AG04449 (cell line): ENCODE data around the gene RPL35A.
"Not testable (repeated sequence)": the region's sequence is repeated elsewhere in the genome, so short reads cannot be mapped to it uniquely, and the experiment has no call there.

Experiments used
- CTCF ChIA-PET: fragments of 350-600 bp; formaldehyde crosslinking; extraction: SDS; loops from one replicate; lab custom pipeline; 2021; ENCODE audit warnings: antibody characterized with exemption; lab: Yijun Ruan, JAX
- POLR2A ChIA-PET: fragments of 400-600, 350-600 bp; formaldehyde crosslinking; extraction: SDS; loops from one replicate; lab custom pipeline; 2020; ENCODE audit warnings: antibody characterized with exemption, inconsistent platforms; lab: Yijun Ruan, JAX
- DNase-seq: peaks from one replicate; pipeline ENCODE4 v3.0.0-alpha.2; 2010; ENCODE audit warnings: low read depth, low spot score
- H3K4me3 ChIP-seq: 2 replicates; pipeline ENCODE4 v1.5.1; 2011; ENCODE audit warnings: low read depth, mild to moderate bottlenecking, control low read depth, low read length
- CTCF ChIP-seq: IDR thresholded peaks from one replicate; pipeline ENCODE4 v1.5.1; 2011; ENCODE audit warnings: mild to moderate bottlenecking, moderate library complexity, low read length, control low read depth, inconsistent platforms; ENCODE audit not compliant: insufficient read depth; ENCODE audit errors: missing control alignments

RPL35A gene

DNA sequence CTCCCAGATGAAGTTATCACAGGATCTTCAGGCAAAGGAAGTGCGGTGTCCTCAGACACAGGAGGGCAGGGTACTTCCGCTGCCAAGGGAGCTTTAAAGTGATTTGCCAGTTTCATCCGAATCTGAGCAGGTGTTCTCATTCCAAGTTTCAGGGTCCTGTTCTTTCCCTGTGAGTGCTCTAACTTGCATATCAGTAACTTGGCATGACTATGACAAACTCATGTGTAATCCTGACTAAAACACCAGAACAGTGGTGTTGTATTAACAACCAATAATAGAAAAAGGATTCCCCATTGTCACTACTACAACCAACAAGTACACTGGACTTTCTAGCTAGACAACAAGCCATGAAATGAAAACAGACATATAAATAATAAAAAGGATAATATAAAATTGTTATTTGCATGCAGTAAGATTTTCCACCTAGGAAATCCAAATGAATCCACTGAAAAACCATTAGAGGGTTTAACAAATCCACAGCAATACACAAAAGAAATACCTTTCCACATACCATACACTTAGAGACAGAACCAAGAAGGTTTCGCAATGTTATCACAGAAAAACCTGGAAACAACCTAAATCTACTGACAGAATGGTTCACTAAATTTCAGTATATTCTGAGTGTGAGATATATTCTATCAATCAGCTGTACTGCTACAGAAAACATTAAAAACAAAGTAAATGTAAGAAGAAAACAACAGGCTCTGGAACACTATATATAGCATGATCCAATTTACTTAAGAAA lies 40.9 kb upstream of the RPL35A start:
- CTCF ChIA-PET: interaction anchor here (1.6 to 2.5 kb wide), 3 partner anchors 33 to 36 kb away, joined by 4 to 12 read pairs (median 5); no protein-coding TSS in a partner anchor
- H3K4me3 ChIP-seq: no peak overlapping the region
- no peak for DNase-seq
- no peak for TF ChIP-seq CTCF
- POLR2A ChIA-PET: no interaction called here

DNA sequence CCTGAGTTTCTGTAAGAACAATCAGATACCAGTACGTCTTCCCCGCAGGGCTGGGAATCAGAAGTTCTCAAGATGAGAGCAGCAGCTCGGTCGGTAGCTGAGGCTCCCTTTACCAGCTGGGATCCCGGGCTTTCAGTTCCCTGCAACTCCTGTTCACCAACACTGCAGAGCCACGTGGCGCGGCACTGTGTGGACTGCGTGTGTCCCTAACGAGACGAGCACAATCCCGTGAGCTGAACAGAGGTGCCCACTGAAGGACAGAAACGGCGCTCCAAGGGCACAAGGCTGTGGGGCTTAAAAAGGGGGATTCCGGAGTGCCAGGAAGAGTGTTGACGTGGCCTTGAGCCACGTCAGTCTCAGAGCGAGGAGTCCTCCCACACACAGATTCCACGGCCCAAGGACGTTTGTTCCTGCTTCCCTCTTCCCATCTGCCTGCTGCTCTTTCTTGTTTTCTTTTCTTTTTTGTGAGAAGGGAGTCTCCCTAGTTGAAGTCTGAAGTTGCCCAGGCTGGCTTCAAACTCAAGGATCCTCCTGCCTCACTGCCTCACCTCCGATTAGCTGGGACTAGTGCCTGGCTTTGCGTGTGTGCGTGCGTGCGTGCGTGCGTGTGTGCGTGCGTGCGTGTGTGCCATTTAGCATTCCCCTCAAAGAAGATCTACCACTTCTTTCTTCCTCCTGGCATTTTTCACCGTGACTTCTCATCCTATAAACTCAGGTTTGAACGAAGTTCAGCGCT lies 37.1 kb upstream of the RPL35A start:
- ChIA-PET POLR2A (no interaction called here), CTCF (interaction anchor here (0.9 to 2.3 kb wide), 3 partner anchors 10 to 30 kb away, joined by 3 to 13 read pairs (median 3); no protein-coding TSS in a partner anchor)
- H3K4me3 ChIP-seq: no peak overlapping the region
- TF ChIP-seq CTCF: no peak
- DNase-seq: no peak

GRCh38 chr3:197913641-197914380 lies 36.2 kb upstream of the RPL35A start:
- DNase-seq: no peak
- ChIA-PET CTCF (interaction anchor here (1.2 to 2.3 kb wide), 4 partner anchors 24 to 32 kb away, joined by 3 to 13 read pairs (median 6); no protein-coding TSS in a partner anchor), POLR2A (no interaction called here)
- no peak for TF ChIP-seq CTCF
- H3K4me3 ChIP-seq: no peak overlapping the region

DNA sequence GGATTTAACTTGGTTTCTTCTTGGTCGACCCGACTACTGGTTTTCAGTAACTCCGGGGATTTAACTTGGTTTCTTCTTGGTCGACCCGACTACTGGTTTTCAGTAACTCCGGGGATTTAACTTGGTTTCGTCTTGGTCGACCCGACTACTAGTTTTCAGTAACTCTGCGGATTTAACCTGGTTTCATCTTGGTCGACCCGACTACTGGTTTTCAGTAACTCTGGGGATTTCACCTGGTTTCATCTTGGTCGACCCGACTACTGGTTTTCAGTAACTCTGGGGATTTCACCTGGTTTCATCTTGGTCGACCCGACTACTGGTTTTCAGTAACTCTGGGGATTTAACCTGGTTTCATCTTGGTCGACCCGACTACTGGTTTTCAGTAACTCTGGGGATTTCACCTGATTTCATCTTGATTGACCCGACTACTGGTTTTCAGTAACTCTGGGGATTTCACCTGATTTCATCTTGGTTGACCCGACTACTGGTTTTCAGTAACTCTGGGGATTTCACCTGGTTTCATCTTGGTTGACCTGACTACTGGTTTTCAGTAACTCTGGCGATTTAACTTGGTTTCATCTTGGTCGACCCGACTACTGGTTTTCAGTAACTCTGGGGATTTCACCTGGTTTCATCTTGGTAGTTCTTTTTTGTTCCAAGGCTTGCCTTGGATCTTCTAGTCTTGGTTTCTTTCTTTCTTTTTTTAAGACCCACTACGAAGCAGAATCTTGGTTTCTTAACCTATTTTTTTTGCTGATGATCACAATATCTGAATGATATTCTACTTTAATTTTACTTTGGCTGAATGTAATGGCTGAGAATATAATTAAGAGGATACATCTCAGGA lies 28.3 kb upstream of the RPL35A start:
- DNase-seq, H3K4me3 ChIP-seq, POLR2A ChIA-PET: not testable (repeated sequence)
- CTCF ChIA-PET: interaction anchor here (1.4 kb wide), 1 partner anchor 21 kb away, joined by 6 read pairs; no protein-coding TSS in a partner anchor

GRCh38 chr3:197926418-197926817 lies 23.6 kb upstream of the RPL35A start:
- ChIA-PET POLR2A (no interaction called here), CTCF (interaction anchor here (0.9 to 3.1 kb wide), 2 partner anchors 17 to 64 kb away, joined by 3 to 17 read pairs; no protein-coding TSS in a partner anchor)
- no peak for DNase-seq
- TF ChIP-seq CTCF: no peak
- H3K4me3 ChIP-seq: no peak overlapping the region

DNA sequence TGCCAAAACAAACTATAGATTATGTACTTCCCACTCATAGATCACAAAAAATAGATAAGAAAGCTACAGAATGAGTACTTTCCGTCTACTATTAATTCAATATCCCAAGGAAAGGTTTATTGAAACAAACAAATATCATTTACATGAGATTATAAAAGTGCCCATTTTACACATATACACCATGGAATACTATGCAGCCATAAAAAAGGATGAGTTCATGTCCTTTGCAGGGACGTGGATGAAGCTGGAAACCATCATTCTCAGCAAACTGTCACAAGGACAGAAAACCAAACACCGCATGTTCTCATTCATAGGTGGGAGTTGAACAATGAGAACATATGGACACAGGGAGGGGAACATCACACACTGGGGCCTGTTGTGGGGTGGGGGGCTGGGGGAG lies 22.4 kb upstream of the RPL35A start:
- DNase-seq, H3K4me3 ChIP-seq, CTCF ChIA-PET: not testable (repeated sequence)
- POLR2A ChIA-PET: interaction anchor here (0.6 kb wide), 1 partner anchor 11 kb away, joined by 3 read pairs; no protein-coding TSS in a partner anchor
